ENCODE data around the gene EEF2. TPM values are rescaled to one million over a fixed set of nuclear protein-coding genes. Genes with fewer than 3 reads are reported as not detected.

The EEF2 gene
- total RNA-seq = 1,892 and 3,249 TPM in 2 replicates

- peak; percentile 83 to 90 for DNase-seq (ENCODE audit: low read depth in 2 of 2)
Measured at GRCh38 chr19:3984908-3985642, at the start of gene EEF2. Gene EEF2, minus strand, starts transcription at chr19:3985463. Its CDS starts 83 bp downstream, at chr19:3985380.

GRCh38 chr19:4034048-4035017 lies 49.1 kb upstream of the EEF2 start:
- DNase-seq (ENCODE audit: low read depth in 2 of 2) = no peak

DNA sequence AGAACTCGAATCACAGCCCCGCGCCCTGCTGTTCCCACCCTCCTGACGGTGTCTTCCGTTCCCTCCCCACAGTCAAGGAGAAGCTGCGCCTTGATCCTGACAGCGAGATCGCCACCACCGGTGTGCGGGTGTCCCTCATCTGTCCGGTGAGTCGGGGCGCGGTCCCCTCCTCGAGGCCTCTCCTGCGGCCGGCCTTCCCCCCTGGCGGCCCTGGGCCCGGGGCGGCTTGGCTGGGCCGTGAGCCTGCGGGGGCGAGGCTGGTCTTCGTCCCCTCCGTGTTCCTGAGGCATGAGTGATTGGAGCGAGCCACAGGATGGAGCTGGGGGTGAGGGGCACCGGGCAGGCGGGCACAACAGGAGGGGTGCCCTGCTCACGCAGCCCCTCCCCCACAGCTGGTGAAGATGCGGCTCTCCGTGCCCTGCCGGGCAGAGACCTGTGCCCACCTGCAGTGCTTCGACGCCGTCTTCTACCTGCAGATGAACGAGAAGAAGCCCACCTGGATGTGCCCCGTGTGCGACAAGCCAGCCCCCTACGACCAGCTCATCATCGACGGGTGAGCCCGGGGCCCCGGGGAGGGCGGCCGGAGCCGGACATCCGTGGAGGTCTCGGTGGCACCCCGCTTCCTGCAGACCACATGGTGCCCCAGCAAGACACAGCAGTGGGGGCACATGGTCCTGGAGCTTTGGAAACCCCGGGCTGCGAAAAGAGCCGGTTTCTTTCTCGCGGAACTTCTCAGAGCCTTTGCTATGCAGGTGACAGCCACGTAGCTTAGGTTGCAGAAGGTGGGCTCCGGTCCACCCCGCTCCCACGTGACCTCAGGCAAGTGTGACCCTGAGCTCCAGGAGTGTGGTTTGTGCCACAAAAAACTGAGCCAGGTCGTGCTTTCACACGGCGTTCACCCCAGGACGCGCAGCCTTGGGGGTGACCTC lies 48.0 kb upstream of the EEF2 start:
- no peak for DNase-seq (ENCODE audit: low read depth in 2 of 2)

DNA sequence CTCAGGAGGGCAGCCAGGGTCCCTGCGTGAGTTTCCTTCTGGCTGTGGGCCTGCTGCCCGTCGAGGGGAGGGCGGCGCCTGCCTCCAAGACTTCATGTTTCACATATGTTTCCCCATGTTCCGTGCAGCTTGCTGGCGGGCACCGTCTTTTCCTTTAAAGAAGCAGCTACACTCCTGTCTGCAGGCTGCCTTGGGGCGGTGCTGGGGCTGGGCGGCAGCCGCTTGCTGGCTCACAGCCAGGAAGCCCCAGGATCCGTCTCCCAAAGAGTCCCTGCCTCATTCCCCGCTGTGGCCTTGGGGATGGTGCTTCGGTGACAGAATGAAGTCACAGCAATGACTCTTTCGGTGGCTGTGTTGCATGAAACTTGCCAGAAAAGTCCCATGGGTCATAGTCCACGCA lies 47.2 kb upstream of the EEF2 start:
- DNase-seq (ENCODE audit: low read depth in 2 of 2) = no peak

DNA sequence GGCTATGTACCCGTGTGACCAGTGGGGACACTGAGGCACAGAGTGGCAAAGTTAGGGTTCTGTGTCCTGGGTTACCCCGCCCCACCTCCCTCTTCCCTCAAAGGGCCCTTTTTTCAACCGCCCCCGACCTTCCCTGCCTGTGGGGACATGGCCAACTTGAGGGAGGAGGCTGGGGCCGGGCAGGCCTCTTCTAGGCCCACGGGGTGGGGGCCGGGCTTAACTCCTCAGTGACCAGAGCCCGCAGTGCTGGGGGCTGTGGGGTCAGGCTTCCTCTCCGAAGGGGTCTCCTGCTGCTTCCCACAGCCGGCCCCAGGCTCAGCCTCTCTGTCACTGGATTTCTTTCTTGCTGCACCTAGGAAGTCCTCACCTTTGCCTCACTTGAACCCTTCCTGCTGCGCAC lies 46.2 kb upstream of the EEF2 start:
- no peak for DNase-seq (ENCODE audit: low read depth in 2 of 2)

- DNase-seq (ENCODE audit: low read depth in 2 of 2) = no peak
Measured at GRCh38 chr19:4030981-4031380, 45.7 kb upstream of the EEF2 start.

- no peak for DNase-seq (ENCODE audit: low read depth in 2 of 2)
Measured at GRCh38 chr19:4030552-4030951, 45.3 kb upstream of the EEF2 start.

- DNase-seq (ENCODE audit: low read depth in 2 of 2) = no peak
Measured at GRCh38 chr19:4029247-4029614, 44.0 kb upstream of the EEF2 start.

DNA sequence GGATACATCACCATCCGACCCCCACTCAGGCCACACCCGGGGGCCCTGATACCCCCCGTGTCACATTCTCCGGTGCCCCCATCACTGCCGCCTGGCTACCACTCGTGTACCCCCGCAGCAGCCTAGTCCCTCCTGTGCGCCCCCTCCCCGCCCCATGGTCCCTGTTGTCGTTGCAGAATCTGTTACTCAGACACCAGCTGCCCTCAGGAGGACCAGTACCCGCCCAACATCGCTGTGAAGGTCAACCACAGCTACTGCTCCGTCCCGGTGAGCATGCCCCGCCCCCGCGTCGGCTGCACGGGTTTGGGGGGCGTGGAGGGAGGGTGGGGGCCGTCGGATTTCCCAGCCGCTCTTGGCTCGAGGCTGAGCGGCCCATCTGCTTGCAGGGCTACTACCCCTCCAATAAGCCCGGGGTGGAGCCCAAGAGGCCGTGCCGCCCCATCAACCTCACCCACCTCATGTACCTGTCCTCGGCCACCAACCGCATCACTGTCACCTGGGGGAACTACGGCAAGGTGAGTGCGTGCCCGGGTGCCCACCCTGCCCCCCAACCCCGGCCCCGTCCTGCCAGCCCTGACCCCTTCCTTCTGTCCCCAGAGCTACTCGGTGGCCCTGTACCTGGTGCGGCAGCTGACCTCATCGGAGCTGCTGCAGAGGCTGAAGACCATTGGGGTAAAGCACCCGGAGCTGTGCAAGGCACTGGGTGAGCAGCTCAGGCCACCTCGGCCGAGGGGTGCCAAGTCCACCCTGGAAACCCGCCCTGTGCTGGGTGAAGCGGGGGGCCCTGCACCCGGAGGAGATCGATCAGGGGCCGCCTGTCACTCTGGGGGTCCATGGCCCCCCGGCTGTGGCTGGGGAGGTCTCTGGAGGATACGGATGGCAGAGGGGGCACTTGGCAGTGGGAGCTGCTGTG lies 43.3 kb upstream of the EEF2 start:
- no peak for DNase-seq (ENCODE audit: low read depth in 2 of 2)

- no peak for DNase-seq (ENCODE audit: low read depth in 2 of 2)
Measured at GRCh38 chr19:4027146-4027545, 41.9 kb upstream of the EEF2 start.

GRCh38 chr19:4025317-4025716 lies 40.1 kb upstream of the EEF2 start:
- no peak for DNase-seq (ENCODE audit: low read depth in 2 of 2)

DNA sequence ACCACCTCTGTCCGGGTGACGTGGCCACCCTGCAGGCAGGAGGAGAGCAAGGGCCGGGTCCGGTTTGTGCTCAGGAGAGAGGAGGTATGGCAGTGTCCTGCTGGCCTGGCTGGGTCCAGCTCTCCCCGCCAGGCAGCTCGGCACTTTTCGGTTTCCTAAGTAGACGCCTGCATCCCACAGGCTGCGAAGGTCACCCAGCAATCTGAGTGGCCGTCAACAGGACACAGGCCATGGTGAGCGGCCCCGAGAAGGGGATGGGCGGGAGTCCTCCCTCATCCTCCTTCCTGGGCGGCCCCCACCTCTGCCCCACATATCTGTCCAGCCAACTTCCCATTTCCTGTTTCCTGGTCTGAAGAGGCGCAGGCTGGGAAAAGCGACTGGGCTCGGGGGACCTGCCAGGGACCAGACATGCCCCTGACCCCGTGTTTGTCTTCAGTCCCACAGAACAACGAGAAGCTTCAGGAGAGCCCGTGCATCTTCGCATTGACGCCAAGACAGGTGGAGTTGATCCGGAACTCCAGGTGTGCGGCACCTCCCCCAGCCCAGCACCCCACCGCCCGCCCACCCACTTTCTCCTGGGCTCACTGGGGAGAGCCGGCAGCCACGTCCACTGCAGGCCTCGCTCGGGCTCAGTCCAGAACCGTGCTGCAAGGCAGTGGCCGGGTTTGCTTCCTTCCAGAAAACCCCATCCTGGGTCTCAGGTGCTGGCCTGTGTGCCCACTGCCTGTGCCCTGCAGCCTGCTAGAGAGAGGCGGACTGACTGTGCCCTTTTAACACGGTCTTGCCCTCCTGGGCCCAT lies 38.5 kb upstream of the EEF2 start:
- DNase-seq (ENCODE audit: low read depth in 2 of 2) = peak; percentile 2 to 33

DNA sequence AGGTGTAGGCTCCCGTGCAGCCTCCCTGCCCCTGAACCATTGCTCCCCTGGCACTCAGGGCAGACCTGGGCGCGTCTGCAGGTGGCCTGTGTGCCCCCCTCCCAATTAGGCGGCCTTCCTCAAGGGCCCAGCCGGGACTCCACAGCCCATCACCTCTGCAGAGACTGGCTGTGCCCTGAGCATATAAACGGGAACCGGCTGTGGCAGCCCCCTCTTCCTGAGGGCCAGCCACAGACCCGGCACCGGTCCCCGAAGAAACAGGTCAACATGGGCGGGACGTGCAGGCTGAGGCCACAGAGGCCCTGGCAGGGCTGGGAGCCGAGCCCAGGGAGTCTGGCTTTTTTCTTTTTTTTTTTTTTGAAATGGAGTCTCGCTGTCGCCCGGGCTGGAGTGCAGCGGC lies 34.3 kb upstream of the EEF2 start:
- DNase-seq (ENCODE audit: low read depth in 2 of 2) = no peak

- DNase-seq (ENCODE audit: low read depth in 2 of 2) = no peak
Measured at GRCh38 chr19:4018775-4019504, 33.7 kb upstream of the EEF2 start.

GRCh38 chr19:4018140-4018613 lies 32.9 kb upstream of the EEF2 start:
- no peak for DNase-seq (ENCODE audit: low read depth in 2 of 2)

DNA sequence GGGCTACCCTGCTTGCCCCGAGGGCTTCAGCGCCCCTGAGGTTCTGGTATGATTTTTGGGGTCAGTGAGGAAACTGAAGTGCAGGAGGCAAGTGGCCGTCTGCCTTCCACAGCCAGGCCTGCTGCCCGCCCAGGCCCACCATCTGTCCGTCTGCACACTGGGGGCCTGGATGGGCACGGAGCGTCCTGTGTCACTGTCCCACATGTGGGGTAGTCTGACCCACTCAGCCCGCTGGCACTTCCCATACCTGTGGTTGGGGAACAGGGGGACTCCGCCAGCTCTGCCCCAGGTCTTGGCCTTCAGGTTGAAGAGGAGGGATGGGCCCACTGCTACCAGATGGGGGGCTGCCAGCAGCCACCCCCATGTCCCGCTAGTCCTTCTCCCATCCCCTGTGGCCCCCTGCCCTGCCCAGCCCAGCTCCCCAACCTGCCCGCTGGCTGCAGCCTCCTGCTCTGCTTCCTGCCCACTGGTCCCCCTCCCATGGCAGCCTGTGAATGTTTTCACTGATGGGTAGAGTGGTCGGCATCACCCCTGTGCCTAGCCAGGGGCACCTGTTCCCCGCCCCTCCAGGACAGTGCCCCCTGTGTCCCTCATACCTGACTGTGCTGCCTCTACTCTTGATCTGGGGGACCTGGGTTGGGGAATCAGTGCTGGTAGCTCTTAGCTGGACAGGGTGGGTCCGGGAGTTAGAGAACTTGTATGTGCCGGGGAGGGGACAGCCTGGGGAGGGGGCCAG lies 31.8 kb upstream of the EEF2 start:
- DNase-seq (ENCODE audit: low read depth in 2 of 2) = no peak

- DNase-seq (ENCODE audit: low read depth in 2 of 2) = no peak
Measured at GRCh38 chr19:4016486-4016885, 31.2 kb upstream of the EEF2 start.

Data from dermis microvascular lymphatic vessel endothelial cell (primary cell).